Embryonic facial prominence (tissue), 1 donor: ENCODE measurements around the gene CSTF2.

ENCODE experiments used
- DNase-seq: peaks from one replicate; pipeline ENCODE4 v3.0.0-alpha.2; 2016; ENCODE audit errors: extremely low spot score

The CSTF2 gene

DNA sequence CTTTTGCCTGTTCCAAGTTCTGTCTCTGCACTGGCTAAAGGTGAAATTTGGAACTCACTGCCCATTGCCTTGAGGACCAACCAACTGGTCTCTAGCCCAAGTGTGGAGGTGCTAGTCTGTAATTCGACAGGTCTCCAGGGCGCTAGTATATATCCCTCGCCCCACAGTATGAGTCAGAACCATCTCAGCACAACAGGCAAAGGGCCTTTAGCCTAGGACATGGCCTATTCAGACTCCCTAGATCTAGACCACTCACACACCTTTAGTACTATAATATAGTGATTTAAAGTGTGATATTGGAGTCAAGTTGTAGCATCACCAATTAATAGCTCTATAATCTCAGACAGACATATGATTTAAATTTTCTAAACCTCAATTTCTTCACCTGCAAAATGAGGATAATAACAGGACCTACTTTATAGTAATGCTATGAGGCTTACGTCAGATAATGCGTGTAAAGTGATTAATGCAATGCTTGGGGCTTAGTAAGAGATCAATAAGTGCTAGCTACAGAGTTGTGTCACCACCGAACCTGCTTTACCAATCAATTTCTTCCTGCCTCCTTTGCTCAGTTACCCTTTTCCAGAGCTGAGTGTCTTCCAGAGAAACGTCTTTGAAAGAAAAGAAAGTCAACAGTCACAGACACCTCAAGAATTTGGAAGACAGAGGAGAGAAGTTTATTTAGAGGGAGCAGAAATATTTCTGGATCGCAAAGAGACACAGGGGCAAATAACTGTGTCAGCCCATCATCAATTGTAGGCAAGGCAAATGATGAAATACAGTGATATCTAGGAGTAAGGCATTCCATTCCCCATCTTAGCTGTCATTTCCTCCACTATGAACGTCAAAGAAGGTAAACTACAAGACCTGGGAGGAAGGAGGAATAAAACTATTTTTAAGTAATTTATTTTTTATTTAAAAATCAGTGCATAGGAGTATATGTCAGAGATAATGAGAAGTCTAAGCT, 51.7 kb downstream of the CSTF2 start:
- no peak for DNase-seq

DNA sequence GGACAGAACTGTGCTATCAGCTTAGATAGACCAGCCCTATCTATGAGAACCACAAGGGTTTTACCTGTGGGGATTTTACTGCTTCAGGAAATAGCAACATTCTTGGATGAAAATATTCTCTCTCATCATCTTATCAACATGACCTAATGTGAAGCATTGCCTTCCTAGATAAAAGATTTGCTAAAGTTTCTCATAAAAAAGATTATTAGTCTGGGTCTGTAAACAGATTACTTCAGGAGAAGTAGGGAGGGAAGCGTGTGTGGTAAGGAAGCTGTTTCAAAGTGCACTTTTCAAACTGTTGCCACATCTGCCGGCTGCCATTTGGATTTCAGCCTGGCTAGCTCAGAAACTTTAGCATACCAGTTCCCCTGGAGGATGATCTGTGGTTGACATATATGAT, 54.1 kb downstream of the CSTF2 start, which contains the start of gene NOX1:
Gene NOX1, minus strand, starts transcription at position 35 of the 400 bp plus-strand sequence. CDS start 220 bp downstream, outside the sequence.
- no peak for DNase-seq

DNA sequence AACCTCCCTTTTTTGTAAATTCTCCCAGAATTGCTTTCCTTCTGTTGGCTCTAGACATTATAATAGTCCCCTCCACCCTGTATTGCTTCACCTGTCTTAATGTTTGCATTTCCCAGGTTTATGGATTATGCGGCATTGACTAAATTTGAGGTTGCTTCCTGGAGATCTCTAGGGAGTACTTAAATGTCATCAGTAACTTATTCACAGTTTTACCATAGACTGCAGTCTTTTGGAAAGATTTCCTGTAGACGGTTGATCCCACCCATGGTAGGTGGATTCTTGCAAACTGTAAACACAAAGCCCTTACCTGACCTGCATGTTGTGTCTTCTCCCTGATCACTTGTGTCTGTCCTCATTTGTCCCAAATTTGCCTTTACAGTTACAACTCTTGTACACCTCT, 60.2 kb downstream of the CSTF2 start:
- DNase-seq = no peak

DNA sequence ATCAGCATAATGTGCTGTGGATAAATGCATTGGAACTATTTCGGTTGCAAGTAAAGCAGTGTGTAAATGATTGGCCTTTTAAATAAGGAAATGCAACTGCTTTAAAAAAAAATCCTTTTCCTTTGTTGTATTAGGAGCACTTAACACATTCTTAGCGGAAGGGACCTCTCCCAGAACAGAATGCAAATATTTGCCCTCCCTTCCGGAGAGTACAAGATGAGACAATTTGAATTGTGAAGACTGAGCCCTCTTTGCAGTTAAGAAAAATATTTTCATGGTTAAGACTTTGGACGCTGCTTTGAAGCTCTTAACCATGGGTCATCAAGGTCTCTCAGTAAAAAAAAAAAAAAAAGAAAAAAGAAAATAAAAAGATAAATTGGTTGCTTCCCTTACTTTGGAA, 63.5 kb downstream of the CSTF2 start:
- no peak for DNase-seq
